CD4-positive, alpha-beta T cell treated with Interleukin-2 at 100 ng/mL for 4 hours (primary cell): ENCODE results near the gene UBE2U.
"Not testable (repeated sequence)": the region's sequence is repeated elsewhere in the genome, so short reads cannot be mapped to it uniquely, and the experiment has no call there.

Experiments used
- DNase-seq: peaks from one replicate; pipeline ENCODE4 v3.0.0-alpha.2; 2020; ENCODE audit warnings: low spot score

The UBE2U gene

GRCh38 chr1:64192290-64192689, 11.1 kb upstream of the UBE2U start:
- DNase-seq = no peak

GRCh38 chr1:64194168-64195080, 9.0 kb upstream of the UBE2U start:
- no peak for DNase-seq

GRCh38 chr1:64195081-64195395, 8.4 kb upstream of the UBE2U start:
- no peak for DNase-seq

GRCh38 chr1:64196074-64196870, 7.2 kb upstream of the UBE2U start:
- DNase-seq = no peak

- DNase-seq = no peak
These were observed 6.3 kb upstream of the UBE2U start for GRCh38 chr1:64197076-64197475.

GRCh38 chr1:64199154-64199553, 4.3 kb upstream of the UBE2U start:
- no peak for DNase-seq

- no peak for DNase-seq
These were observed 3.4 kb upstream of the UBE2U start for GRCh38 chr1:64200064-64200463.

- DNase-seq = no peak
These were observed 5.8 kb downstream of the UBE2U start for GRCh38 chr1:64209221-64209620.

- DNase-seq = no peak
These were observed 8.6 kb downstream of the UBE2U start for GRCh38 chr1:64212031-64212430.

GRCh38 chr1:64215576-64215975, 12.2 kb downstream of the UBE2U start:
- no peak for DNase-seq

GRCh38 chr1:64220241-64220640, 16.8 kb downstream of the UBE2U start:
- no peak for DNase-seq

GRCh38 chr1:64223329-64224151, 20.1 kb downstream of the UBE2U start:
- DNase-seq = no peak

GRCh38 chr1:64224236-64224635, 20.8 kb downstream of the UBE2U start:
- not testable (repeated sequence) for DNase-seq

GRCh38 chr1:64228167-64228957, 24.9 kb downstream of the UBE2U start:
- no peak for DNase-seq

- DNase-seq = no peak
These were observed 25.9 kb downstream of the UBE2U start for GRCh38 chr1:64229307-64229706.

- DNase-seq = no peak
These were observed 27.7 kb downstream of the UBE2U start for GRCh38 chr1:64231153-64231552.

- DNase-seq = no peak
These were observed 28.2 kb downstream of the UBE2U start for GRCh38 chr1:64231654-64232053.

- DNase-seq = no peak
These were observed 31.3 kb downstream of the UBE2U start for GRCh38 chr1:64234714-64235113.

GRCh38 chr1:64235181-64235580, 31.8 kb downstream of the UBE2U start:
- no peak for DNase-seq

- no peak for DNase-seq
These were observed 32.5 kb downstream of the UBE2U start for GRCh38 chr1:64235910-64236309.

GRCh38 chr1:64236541-64236954, 33.1 kb downstream of the UBE2U start:
- DNase-seq = no peak

- DNase-seq = not testable (repeated sequence)
These were observed 36.1 kb downstream of the UBE2U start for GRCh38 chr1:64239519-64239918.
